Fibroblast of the aortic adventitia (primary cell): Measurements from ENCODE around the gene TMPRSS11A. TPM values are rescaled to one million over a fixed set of nuclear protein-coding genes. Genes with fewer than 3 reads are reported as not detected.

Experiments used
- DNase-seq: peaks from one replicate; pipeline ENCODE4 v3.0.0-alpha.2; 2010; ENCODE audit warnings: low read depth
- H3K4me3 ChIP-seq: 2 replicates; pipeline ENCODE4 v1.5.1; 2011; ENCODE audit warnings: low read depth, mild to moderate bottlenecking, control low read depth, low read length, moderate library complexity
- CTCF ChIP-seq: IDR thresholded peaks from 2 replicates; pipeline ENCODE4 v1.5.1; 2011; ENCODE audit warnings: mild to moderate bottlenecking, low read length, control low read depth, inconsistent platforms; ENCODE audit not compliant: insufficient read depth
- total RNA-seq: library from RNA; depleted of rRNA; stranded (reverse); fragments of >200 nt; gene quantifications from 2 replicates; pipeline ENCODE4 v1.2.3, GENCODE V29; 2012; ENCODE audit warnings: low replicate concordance

The TMPRSS11A gene
- total RNA-seq, result under 0.01 TPM in 1 of 2 replicates, not detected in the other

GRCh38 chr4:67963356-67963755 lies at the start of gene TMPRSS11A:
TMPRSS11A (minus strand) TSS chr4:67963493; CDS start chr4:67963393, 100 bp downstream.
- H3K4me3 ChIP-seq, result no peak within 1 kb of the TSS
- TF ChIP-seq CTCF, result no peak
- no peak for DNase-seq

- no peak for DNase-seq
- TF ChIP-seq CTCF, result no peak
- no peak overlapping the region for H3K4me3 ChIP-seq
Measured at GRCh38 chr4:68011684-68012083, 48.4 kb upstream of the TMPRSS11A start.

- TF ChIP-seq CTCF, result no peak
- H3K4me3 ChIP-seq, result no peak overlapping the region
- no peak for DNase-seq
Measured at GRCh38 chr4:68002906-68003305, 39.6 kb upstream of the TMPRSS11A start.

GRCh38 chr4:67996127-67996526 lies 32.8 kb upstream of the TMPRSS11A start:
- no peak for TF ChIP-seq CTCF
- DNase-seq, result no peak
- H3K4me3 ChIP-seq, result no peak overlapping the region

- no peak for TF ChIP-seq CTCF
- no peak overlapping the region for H3K4me3 ChIP-seq
- DNase-seq, result peak; percentile 43
Measured at GRCh38 chr4:67988991-67989390, 25.7 kb upstream of the TMPRSS11A start.

- H3K4me3 ChIP-seq, result no peak overlapping the region
- DNase-seq, result peak; percentile 5
- no peak for TF ChIP-seq CTCF
Measured at GRCh38 chr4:67983333-67983732, 20.0 kb upstream of the TMPRSS11A start.

- no peak for DNase-seq
- no peak for TF ChIP-seq CTCF
- no peak overlapping the region for H3K4me3 ChIP-seq
Measured at GRCh38 chr4:67980512-67980911, 17.2 kb upstream of the TMPRSS11A start.
